Activated T-helper 2 cell treated with anti-CD3 and anti-CD28 coated beads, Interferon-gamma antibody, Interleukin-2, Interleukin-4, amounts not matched to agents 10 μg/mL and 5 μg/mL and 100 μg/mL, durations not matched to agents 14 hours and 24 hours and 36 hours (primary cell): ENCODE data around the gene BLOC1S5. TPM values are rescaled to one million over a fixed set of nuclear protein-coding genes. Genes with fewer than 3 reads are reported as not detected.
"Not testable (repeated sequence)": the region's sequence is repeated elsewhere in the genome, so short reads cannot be mapped to it uniquely, and the experiment has no call there.

ENCODE experiments used
- DNase-seq: peaks from one replicate; pipeline ENCODE4 v3.0.0; 2021; ENCODE audit warnings: low spot score
- H3K27ac Mint-ChIP-seq: one replicate; pipeline ENCODE4 v1.8.0; 2021; ENCODE audit warnings: mixed read lengths
- H3K27me3 Mint-ChIP-seq: one replicate; pipeline ENCODE4 v1.8.0; 2021; ENCODE audit warnings: low read depth, mixed read lengths
- H3K36me3 Mint-ChIP-seq: one replicate; pipeline ENCODE4 v1.8.0; 2021; ENCODE audit warnings: low read depth, mixed read lengths
- H3K4me1 Mint-ChIP-seq: one replicate; pipeline ENCODE4 v1.8.0; 2021; ENCODE audit warnings: low read depth, mixed read lengths
- H3K4me3 Mint-ChIP-seq: one replicate; pipeline ENCODE4 v1.8.0; 2021; ENCODE audit warnings: low read depth, mild to moderate bottlenecking, moderate library complexity, mixed read lengths
- H3K9me3 Mint-ChIP-seq: one replicate; pipeline ENCODE4 v1.8.0; 2021; ENCODE audit warnings: mixed read lengths
- intact Hi-C: fragments of 100-400 bp; cut with micrococcal nuclease; formaldehyde crosslinking; loops from one replicate; pipeline ENCODE4 v1.15.1; 2023
- total RNA-seq: library from RNA; stranded (reverse); gene quantifications from 2 replicates; pipeline ENCODE4 v1.2.3, GENCODE V29; 2022

BLOC1S5 gene
- total RNA-seq, 1 donor from 2014 or later, result 25.4 TPM

DNA sequence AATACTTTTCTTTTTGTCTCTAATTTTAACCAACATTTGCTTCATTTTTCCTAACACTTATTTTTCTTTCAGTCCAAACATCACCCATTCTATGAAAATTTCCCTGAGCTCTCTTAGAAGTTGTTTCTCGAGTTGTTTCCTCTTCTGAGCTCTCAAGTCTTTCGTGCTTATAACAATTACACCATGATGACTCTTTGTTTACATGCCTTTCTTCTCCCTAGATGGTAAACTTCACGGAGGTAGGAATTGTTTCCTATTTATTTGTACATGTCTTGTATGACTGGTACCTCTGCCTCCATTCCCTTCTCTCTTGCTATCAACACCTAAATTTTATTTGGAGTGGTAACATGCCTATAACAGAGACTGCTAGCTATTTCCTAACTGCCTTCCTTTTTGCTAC, 6.4 kb downstream of the BLOC1S5 start:
- Mint-ChIP-seq H3K27ac (no peak overlapping the region), H3K36me3 (peaks cover 38% of the 10 kb centered on the region), H3K27me3 (no peaks in the 10 kb centered on the region), H3K4me3 (no peak overlapping the region), H3K4me1 (peaks cover 6% of the 10 kb centered on the region), H3K9me3 (no peaks in the 10 kb centered on the region)
- DNase-seq, result no peak
- intact Hi-C loops, result no loop called here

DNA sequence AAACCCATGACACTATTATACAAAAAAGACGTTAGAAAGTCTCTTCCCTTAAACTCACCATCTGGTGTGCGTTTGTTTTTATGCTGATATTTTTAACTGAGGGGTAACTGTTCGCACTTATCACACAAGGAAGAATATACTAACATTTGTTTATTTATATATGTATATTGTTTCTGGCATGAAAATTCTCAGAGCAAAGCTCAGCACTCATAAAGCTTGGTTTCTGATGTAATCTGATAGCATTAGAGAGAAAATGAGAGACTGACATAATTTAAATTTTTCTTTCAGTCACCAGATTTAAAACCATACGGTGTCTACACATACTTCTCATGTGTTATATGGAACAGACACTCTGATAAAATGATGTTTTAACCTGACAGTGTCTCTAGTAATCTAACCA, 6.9 kb downstream of the BLOC1S5 start:
- intact Hi-C loops, result no loop called here

DNA sequence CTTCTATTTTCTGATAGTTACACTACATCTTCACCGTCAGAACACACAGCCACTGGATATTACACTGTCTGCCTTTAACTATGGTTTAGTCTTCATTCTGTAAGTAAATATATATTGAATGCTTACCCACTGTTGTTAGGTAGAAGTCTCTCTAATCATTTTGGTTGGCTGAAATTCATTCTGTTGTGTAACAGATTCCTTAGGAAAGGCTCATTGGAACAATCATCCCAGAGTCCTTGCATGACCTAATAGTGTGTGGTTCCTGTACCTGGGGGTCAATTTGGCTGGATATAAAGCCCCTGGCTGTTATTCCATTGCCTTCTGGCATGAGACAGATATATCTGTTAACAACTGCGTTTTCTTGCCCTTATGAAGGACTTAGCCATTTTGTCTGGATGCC, 9.9 kb downstream of the BLOC1S5 start:
- peaks cover 3% of the 10 kb centered on the region for H3K9me3 Mint-ChIP-seq
- intact Hi-C loops, result no loop called here
- H3K27me3 Mint-ChIP-seq, result no peaks in the 10 kb centered on the region
- H3K27ac Mint-ChIP-seq, result no peak overlapping the region
- DNase-seq, result no peak
- peaks cover 29% of the 10 kb centered on the region for H3K36me3 Mint-ChIP-seq
- peaks cover 4% of the 10 kb centered on the region for H3K4me1 Mint-ChIP-seq
- no peak overlapping the region for H3K4me3 Mint-ChIP-seq

More for the DNA sequence above, 6.9 kb downstream of the BLOC1S5 start:
- Mint-ChIP-seq H3K27me3 (no peaks in the 10 kb centered on the region), H3K4me3 (no peak overlapping the region), H3K4me1 (peaks cover 3% of the 10 kb centered on the region), H3K36me3 (peaks cover 35% of the 10 kb centered on the region), H3K27ac (no peak overlapping the region), H3K9me3 (no peaks in the 10 kb centered on the region)
- DNase-seq, result no peak

DNA sequence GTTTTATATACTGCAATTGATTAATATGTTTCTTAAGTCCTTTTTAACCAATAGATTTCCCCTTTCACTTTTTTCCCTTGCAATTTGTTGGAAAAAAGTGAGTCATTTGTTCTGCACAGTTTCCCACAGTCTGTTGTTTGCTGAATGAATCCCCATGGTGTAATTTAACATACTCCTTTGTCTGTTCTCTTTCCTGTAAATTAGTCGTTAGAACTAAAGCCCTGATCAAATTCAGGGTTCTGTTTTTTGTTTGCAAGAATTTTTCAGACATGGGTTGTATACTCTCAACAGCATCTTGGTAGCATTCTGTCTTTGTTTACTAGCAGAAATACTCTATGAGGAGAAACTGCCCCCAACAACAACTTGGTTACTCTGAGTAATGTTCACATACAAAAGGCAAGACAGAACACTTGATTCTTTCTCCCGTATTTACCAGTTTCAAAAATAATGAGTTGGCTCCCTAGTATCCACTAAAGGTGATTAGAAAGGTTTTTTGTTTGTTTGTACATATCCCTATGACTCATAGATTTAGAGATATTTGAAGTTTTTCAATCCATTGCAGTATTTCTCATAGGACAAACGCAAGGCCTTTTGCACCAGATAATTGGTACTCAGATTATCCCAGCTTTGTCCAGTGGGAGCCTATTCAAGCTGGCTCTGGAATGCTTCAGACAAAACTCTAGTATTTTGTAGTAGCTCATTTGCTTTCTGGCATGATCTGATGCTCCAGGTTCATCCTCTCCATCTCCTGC, 16.5 kb downstream of the BLOC1S5 start:
- Mint-ChIP-seq H3K27me3 (no peaks in the 10 kb centered on the region), H3K27ac (no peak overlapping the region), H3K36me3 (peaks cover 46% of the 10 kb centered on the region), H3K9me3 (peaks cover 9% of the 10 kb centered on the region), H3K4me3 (no peak overlapping the region), H3K4me1 (peaks cover 6% of the 10 kb centered on the region)
- intact Hi-C loops, result no loop called here
- no peak for DNase-seq

DNA sequence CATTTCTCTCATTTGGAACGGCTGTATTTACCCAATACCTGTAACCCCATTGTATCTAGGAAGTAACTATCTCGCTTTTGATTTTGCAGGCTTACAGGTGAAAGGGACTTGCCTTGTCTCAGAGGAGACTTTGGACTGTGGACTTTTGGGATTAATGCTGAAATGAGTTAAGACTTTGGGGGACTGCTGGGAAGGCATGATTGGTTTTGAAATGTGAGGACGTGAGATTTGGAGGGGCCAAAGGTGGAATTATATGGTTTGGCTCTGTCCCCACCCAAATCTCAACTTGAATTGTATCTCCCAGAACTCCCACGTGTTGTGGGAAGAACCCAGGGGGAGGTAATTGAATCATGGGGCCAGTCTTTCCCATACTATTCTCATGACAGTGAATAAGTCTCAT, 18.4 kb downstream of the BLOC1S5 start:
- DNase-seq, H3K4me1 Mint-ChIP-seq, H3K4me3 Mint-ChIP-seq, H3K27ac Mint-ChIP-seq, H3K9me3 Mint-ChIP-seq, intact Hi-C loops, H3K27me3 Mint-ChIP-seq: not testable (repeated sequence)
- H3K36me3 Mint-ChIP-seq, result peaks cover 49% of the 10 kb centered on the region

DNA sequence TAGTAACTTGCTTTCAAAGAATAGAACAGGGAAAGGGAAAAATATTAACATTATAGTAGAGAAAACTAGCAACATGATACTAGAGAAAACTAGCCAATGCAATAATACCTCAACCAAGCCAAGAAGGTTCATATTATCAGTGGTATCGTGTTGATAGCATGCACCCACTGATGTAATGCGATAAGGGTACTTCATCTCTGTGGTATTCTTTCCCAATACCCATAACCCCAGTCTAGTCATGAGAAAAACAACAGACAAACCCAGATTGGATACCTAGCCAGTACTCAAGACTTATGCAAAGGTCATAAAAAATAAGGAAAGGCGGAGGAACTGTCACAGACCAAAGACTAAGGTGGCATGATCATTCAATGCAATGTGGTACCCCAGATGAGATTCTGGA, 21.0 kb downstream of the BLOC1S5 start:
- no peak for DNase-seq
- H3K27me3 Mint-ChIP-seq, result no peaks in the 10 kb centered on the region
- peaks cover 2% of the 10 kb centered on the region for H3K4me1 Mint-ChIP-seq
- intact Hi-C loops, result no loop called here
- no peak overlapping the region for H3K27ac Mint-ChIP-seq
- peaks cover 6% of the 10 kb centered on the region for H3K9me3 Mint-ChIP-seq
- no peak overlapping the region for H3K4me3 Mint-ChIP-seq
- H3K36me3 Mint-ChIP-seq, result peaks cover 58% of the 10 kb centered on the region

DNA sequence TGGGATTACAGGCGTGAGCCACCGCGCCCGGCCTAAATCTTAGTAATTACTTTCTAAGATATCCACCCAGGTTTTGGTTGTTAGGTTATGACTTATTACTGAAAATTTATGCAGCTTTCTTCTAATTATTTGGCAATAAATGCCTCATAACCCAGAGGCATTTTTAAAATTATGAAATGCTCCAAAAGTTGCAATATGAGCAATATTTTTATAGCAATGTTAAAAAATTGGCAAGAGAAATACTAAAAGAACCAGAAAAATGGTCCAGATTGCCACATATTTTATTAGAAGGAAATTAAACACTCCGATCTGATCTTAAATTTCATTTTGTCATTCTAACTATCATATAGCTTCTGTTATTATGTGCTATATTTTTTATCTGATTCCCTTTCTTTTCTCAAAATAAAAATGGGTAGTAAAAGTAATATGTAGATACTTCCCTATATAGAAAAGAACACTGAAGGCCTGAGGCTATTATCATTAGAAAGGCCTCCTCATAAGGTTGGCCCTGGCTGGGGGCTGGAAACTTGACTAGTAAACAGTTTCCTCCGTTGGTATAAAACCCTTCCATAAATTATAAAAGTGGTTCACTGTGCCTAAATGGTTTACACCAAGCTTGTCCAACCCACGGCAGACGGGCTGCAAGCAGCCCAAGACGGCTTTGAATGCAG, 22.1 kb downstream of the BLOC1S5 start:
- peaks cover 5% of the 10 kb centered on the region for H3K4me1 Mint-ChIP-seq
- DNase-seq, result no peak
- peaks cover 52% of the 10 kb centered on the region for H3K36me3 Mint-ChIP-seq
- intact Hi-C loops, result no loop called here
- H3K27me3 Mint-ChIP-seq, result no peaks in the 10 kb centered on the region
- no peak overlapping the region for H3K4me3 Mint-ChIP-seq
- peaks cover 6% of the 10 kb centered on the region for H3K9me3 Mint-ChIP-seq
- H3K27ac Mint-ChIP-seq, result no peak overlapping the region

DNA sequence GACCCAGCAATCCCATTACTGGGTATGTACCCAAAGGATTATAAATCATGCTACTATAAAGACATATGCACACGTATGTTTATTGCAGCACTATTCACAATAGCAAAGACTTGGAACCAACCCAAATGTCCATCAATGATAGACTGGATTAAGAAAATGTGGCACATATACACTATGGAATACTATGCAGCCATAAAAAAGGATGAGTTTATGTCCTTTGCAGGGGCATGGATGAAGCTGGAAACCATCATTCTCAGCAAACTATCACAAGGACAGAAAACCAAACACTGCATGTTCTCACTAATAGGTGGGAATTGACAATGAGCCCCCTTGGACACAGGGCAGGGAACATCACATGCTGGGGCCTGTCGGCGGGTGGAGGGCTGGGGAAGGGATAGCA, 30.1 kb downstream of the BLOC1S5 start:
- DNase-seq, intact Hi-C loops, H3K27me3 Mint-ChIP-seq, H3K27ac Mint-ChIP-seq, H3K4me3 Mint-ChIP-seq: not testable (repeated sequence)
- H3K4me1 Mint-ChIP-seq, result peaks cover 13% of the 10 kb centered on the region
- H3K9me3 Mint-ChIP-seq, result peaks cover 10% of the 10 kb centered on the region
- peaks cover 57% of the 10 kb centered on the region for H3K36me3 Mint-ChIP-seq

DNA sequence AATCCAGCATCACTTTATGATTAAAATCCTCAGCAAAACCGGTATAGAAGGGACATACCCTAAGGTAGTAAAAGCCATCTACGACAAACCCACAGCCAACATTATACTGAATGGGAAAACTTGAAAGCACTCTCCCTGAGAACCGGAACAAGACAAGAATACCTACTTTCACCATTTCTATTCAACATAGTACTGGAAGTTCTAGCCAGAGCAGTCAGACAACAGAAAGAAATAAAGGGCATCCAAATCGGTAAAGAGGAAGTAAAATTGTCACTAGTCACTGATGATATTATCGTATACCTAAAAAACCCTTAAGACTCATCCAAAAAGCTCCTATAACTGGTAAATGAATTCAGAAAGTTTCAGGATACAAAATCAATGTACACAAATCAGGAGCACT, 33.3 kb downstream of the BLOC1S5 start:
- no peak overlapping the region for H3K27ac Mint-ChIP-seq
- no peak for DNase-seq
- no peak overlapping the region for H3K4me3 Mint-ChIP-seq
- H3K36me3 Mint-ChIP-seq, result peaks cover 44% of the 10 kb centered on the region
- intact Hi-C loops, result no loop called here
- H3K27me3 Mint-ChIP-seq, result no peaks in the 10 kb centered on the region
- H3K4me1 Mint-ChIP-seq, result peaks cover 21% of the 10 kb centered on the region
- peaks cover 10% of the 10 kb centered on the region for H3K9me3 Mint-ChIP-seq

DNA sequence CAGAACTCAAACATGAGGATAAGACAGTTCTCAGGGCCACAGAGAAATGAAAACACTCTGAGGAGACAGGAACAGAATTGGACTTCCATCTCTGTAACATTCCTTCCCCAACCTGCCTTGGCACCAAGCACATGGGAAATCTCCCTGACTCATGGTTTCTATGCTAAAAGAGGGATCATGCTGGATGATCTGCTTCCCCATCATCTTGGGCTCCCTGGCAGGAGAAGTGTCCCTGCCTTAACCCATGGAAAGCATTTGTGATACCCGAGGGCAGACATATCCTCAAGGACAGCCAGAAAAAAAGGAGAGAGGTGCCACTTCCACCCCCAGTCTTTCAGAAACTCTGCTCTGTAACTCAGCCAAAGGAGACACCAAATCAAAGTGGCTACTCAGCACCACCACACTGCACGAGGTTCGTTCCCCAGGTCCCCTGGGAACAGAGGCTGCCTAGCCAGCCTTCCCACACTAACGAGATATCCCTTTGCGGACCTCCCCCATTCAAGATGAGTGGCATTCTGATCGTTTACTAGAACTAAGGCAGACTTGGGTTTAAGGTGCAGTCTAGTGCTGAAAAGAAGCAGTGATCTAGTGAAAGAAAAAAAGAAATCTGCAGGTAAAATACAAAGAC, 34.8 kb downstream of the BLOC1S5 start:
- Mint-ChIP-seq H3K36me3 (peaks cover 32% of the 10 kb centered on the region), H3K4me3 (no peak overlapping the region), H3K27ac (peak overlapping the region; percentile 11), H3K27me3 (no peaks in the 10 kb centered on the region), H3K9me3 (peaks cover 10% of the 10 kb centered on the region), H3K4me1 (peaks cover 17% of the 10 kb centered on the region)
- intact Hi-C loops, result no loop called here
- no peak for DNase-seq

DNA sequence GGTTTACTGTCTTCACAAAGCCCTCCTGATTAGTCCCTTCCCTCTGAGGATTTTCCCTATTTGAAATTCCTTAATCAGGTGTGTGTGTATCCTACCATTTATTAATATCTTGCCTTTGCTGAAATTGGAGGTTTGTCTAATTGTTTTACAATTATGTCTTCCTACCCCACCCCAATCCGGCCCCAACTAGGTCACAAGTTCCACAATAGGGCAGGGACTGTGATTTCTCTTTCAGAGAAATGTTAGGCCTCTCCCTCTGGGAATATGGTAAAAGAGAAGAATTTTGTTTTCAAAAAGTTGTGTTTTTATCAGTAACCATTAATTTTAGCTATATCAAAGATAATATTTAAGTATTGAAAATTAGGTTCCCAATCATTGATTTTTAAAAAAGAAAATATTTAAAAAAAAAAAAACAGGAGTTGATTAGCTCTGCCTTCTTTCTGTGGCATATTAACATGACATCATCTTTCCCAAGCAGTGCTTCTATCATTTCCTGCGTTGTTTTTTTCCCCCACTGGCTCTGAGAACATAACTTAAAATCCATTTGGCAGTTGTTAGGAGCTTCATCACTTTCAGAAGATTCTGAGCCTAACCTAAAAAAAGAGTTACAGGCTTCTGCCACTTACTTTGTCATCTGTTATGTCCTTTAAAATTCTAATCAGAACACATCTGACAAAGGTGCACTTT, 36.1 kb downstream of the BLOC1S5 start:
- intact Hi-C loops, result no loop called here
- Mint-ChIP-seq H3K4me3 (no peak overlapping the region), H3K36me3 (peaks cover 27% of the 10 kb centered on the region), H3K27ac (no peak overlapping the region), H3K9me3 (peaks cover 10% of the 10 kb centered on the region), H3K27me3 (no peaks in the 10 kb centered on the region), H3K4me1 (peaks cover 17% of the 10 kb centered on the region)
- no peak for DNase-seq

DNA sequence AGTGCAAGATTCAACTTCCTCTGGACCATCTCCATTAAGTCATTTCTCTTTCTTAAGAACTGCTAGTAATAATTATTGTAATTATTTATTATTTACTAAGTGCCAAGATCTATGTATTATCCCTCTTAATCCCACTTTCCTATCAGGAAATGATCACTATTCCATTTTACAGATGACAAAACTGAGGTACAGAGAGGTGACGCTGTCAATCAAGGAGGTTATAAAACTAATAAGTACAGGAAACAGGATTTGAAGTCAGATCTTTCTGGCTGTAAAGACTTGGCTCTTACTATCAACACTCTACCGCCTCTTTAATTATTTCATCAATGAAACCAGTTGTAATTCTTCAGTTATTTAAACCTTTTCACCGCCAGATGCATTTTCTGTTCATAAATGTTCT, 37.4 kb downstream of the BLOC1S5 start:
- Mint-ChIP-seq H3K36me3 (peaks cover 20% of the 10 kb centered on the region), H3K4me3 (no peak overlapping the region), H3K27ac (no peak overlapping the region), H3K9me3 (peaks cover 1% of the 10 kb centered on the region), H3K4me1 (peaks cover 17% of the 10 kb centered on the region), H3K27me3 (no peaks in the 10 kb centered on the region)
- intact Hi-C loops, result no loop called here
- no peak for DNase-seq

DNA sequence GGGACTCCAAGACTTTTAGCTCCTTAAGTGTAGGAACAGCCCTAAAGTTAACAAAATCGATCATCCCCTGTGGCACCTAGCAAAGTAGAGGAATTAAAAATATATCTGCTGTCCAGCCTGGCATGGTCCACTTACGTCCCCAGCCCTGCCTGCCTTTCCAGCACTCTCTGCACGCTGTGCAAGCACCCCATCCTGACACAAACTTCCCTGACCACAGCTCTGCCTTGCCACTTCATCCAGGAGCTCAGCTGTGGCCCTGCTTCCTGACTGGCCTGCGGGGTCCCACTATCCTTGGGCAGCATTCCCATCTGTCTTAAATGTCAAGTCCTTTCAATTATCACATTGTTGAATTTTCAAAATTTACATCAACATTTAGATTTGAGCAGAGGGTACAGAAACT, 39.0 kb downstream of the BLOC1S5 start:
- Mint-ChIP-seq H3K4me3 (no peak overlapping the region), H3K9me3 (peaks cover 8% of the 10 kb centered on the region), H3K27me3 (no peaks in the 10 kb centered on the region), H3K27ac (no peak overlapping the region), H3K4me1 (peaks cover 17% of the 10 kb centered on the region), H3K36me3 (peaks cover 20% of the 10 kb centered on the region)
- DNase-seq, result no peak
- intact Hi-C loops, result no loop called here
